Caco-2 (cell line): ENCODE measurements around the gene LRRC8A. TPM values are rescaled to one million over a fixed set of nuclear protein-coding genes. Genes with fewer than 3 reads are reported as not detected.

ENCODE experiments used
- Bru-seq: library from RNA; stranded (reverse); fragments of 400-500 nt; gene quantifications from one replicate; lab custom pipeline; 2021; lab: Mats Ljungman, UMichigan
- BruChase-seq, 2 experiments: library from RNA; stranded (reverse); fragments of 400-500 nt; gene quantifications; one replicate each; lab custom pipeline; 2021; lab: Mats Ljungman, UMichigan
- BruUV-seq: library from RNA; stranded (reverse); fragments of 400-500 nt; replicated peaks from 2 replicates; lab custom pipeline; 2021; lab: Mats Ljungman, UMichigan
- CTCF ChIA-PET: fragments of 300-600 bp; sonication (Branson Sonifier 250); formaldehyde crosslinking; loops from one replicate; lab custom pipeline; 2022; ENCODE audit warnings: antibody characterized with exemption; lab: Charles Lee
- POLR2A ChIA-PET: fragments of 300-600 bp; sonication (Branson Sonifier 250); formaldehyde crosslinking; loops from one replicate; lab custom pipeline; 2022; ENCODE audit warnings: antibody characterized with exemption; lab: Charles Lee
- DNase-seq, 2 experiments: peaks; one replicate each; pipeline versions ENCODE4 v3.0.0 to v3.0.0-alpha.2; 2020 to 2022
- H3K27me3 ChIP-seq: replicated peaks from 2 replicates; pipeline ENCODE4 v1.6.0; 2011; ENCODE audit warnings: low read length; ENCODE audit not compliant: control insufficient read depth, insufficient read depth
- H3K36me3 ChIP-seq: 2 replicates; pipeline ENCODE4 v1.5.1; 2011; ENCODE audit warnings: low read length; ENCODE audit not compliant: control insufficient read depth, insufficient read depth
- H3K4me1 ChIP-seq: fragments of 250-450 bp; sonication (Bioruptor Pico); 2 replicates; pipeline ENCODE4 v1.5.1; 2020; ENCODE audit warnings: mild to moderate bottlenecking
- H3K4me3 ChIP-seq: 2 replicates; pipeline ENCODE4 v1.5.1; 2011; ENCODE audit warnings: low read depth, mild to moderate bottlenecking, control low read depth, low read length
- H3K9me3 ChIP-seq: fragments of 250-450 bp; sonication (Bioruptor Pico); 2 replicates; pipeline ENCODE4 v1.5.1; 2020; ENCODE audit warnings: mild to moderate bottlenecking, moderate library complexity
- H3K27ac Mint-ChIP-seq: one replicate; pipeline ENCODE4 v1.8.0; 2022; ENCODE audit warnings: mixed read lengths; ENCODE audit not compliant: unreplicated experiment
- H3K27me3 Mint-ChIP-seq: one replicate; pipeline ENCODE4 v1.8.0; 2022; ENCODE audit warnings: mixed read lengths; ENCODE audit not compliant: insufficient read depth, unreplicated experiment
- H3K36me3 Mint-ChIP-seq: one replicate; pipeline ENCODE4 v1.8.0; 2022; ENCODE audit warnings: mild to moderate bottlenecking, mixed read lengths; ENCODE audit not compliant: insufficient read depth, unreplicated experiment
- H3K4me1 Mint-ChIP-seq: one replicate; pipeline ENCODE4 v1.8.0; 2022; ENCODE audit warnings: low read depth, mixed read lengths; ENCODE audit not compliant: unreplicated experiment
- H3K4me3 Mint-ChIP-seq: one replicate; pipeline ENCODE4 v1.8.0; 2022; ENCODE audit warnings: mild to moderate bottlenecking, moderate library complexity, mixed read lengths; ENCODE audit not compliant: unreplicated experiment
- H3K9me3 Mint-ChIP-seq: one replicate; pipeline ENCODE4 v1.8.0; 2022; ENCODE audit warnings: mixed read lengths; ENCODE audit not compliant: unreplicated experiment
- CTCF ChIP-seq, 2 experiments: fragments of 200-600 bp in 1 of 2; IDR thresholded peaks; 1 replicate in 1 of 2; 2 replicates in 1 of 2; pipeline versions ENCODE4 v1.5.1 to v1.8.0; 2011 to 2022; ENCODE audit warnings: antibody characterized with exemption in 1 of 2, control low read depth in 1 of 2, inconsistent platforms in 1 of 2, low read depth in 1 of 2, low read length in 1 of 2, mild to moderate bottlenecking in 1 of 2, moderate library complexity in 1 of 2; ENCODE audit not compliant: insufficient read depth in 1 of 2, severe bottlenecking in 1 of 2, unreplicated experiment in 1 of 2
- intact Hi-C: fragments of 100-400 bp; cut with micrococcal nuclease; formaldehyde crosslinking; loops from one replicate; pipeline ENCODE4 v1.10.0; 2022; ENCODE audit not compliant: unreplicated experiment
- long read RNA-seq: library from polyadenylated mRNA; stranded (forward); transcript quantifications from one replicate; pipeline ENCODE4 v2.0.0, GENCODE V29; 2022
- total RNA-seq: library from RNA; stranded (reverse); gene quantifications from 2 replicates; pipeline ENCODE4 v1.2.3, GENCODE V29; 2022

LRRC8A gene
- total RNA-seq = 21.9 and 22.4 TPM in 2 replicates
- Bru-seq, nascent RNA = percentile 57 among the genes with signal in this experiment
- BruChase-seq, experiment 1, labeled RNA remaining after a 2-hour chase = percentile 61 among the genes with signal in this experiment
- BruChase-seq, experiment 2, labeled RNA remaining after a 6-hour chase = percentile 60 among the genes with signal in this experiment
- long read RNA-seq, full-length matches to known transcripts = 39 of 59 reads
- long read RNA-seq, partial matches to known transcripts = 16 of 59 reads
- long read RNA-seq, other reads (novel, unspliced or antisense) = 4 of 59 reads

- Histone ChIP-seq H3K4me1 (peaks cover 16% of the 10 kb centered on the region), H3K4me3 (peak within 1 kb of the TSS; percentile 69), H3K36me3 (peaks cover 2% of the 10 kb centered on the region; the same call in 1 of the 2 replicates), H3K27me3 (no peaks in the 10 kb centered on the region), H3K9me3 (no peaks in the 10 kb centered on the region)
- peak in 1 of 2 experiments; percentile 1 for TF ChIP-seq CTCF (IDR thresholded peaks at IDR 0.05; ENCODE audit: insufficient read depth in 1 of 2, low read depth in 1 of 2, low read length in 1 of 2, severe bottlenecking in 1 of 2, unreplicated experiment in 1 of 2)
- ChIA-PET POLR2A (no interaction called here), CTCF (interaction anchor here (1.0 to 1.7 kb wide), 2 partner anchors 48 to 64 kb away, joined by 3 to 6 read pairs (median 3); partner anchors contain the start of gene ENDOG)
- no TSS peak for BruUV-seq
- H3K27ac Mint-ChIP-seq = peak within 1 kb of the TSS; percentile 96
- intact Hi-C loops = loop anchor here (1.0 to 5.0 kb wide), 3 partner anchors 19 to 65 kb away; partner anchors contain the start of gene ENDOG
- peak within 1 kb of the TSS; percentile 97 for H3K4me3 Mint-ChIP-seq
- H3K9me3 Mint-ChIP-seq = no peaks in the 10 kb centered on the region
- H3K36me3 Mint-ChIP-seq = peaks cover 28% of the 10 kb centered on the region
- DNase-seq = peak; percentile 95 to 97
- no peaks in the 10 kb centered on the region for H3K27me3 Mint-ChIP-seq
- peaks cover 6% of the 10 kb centered on the region for H3K4me1 Mint-ChIP-seq
Measured at GRCh38 chr9:128881884-128882676, at the start of gene LRRC8A, which contains the start of gene KYAT1. Gene LRRC8A, plus strand, starts transcription at chr9:128882133. Its CDS starts 25,032 bp downstream, at chr9:128907165. Gene KYAT1, minus strand, starts transcription at chr9:128881950. Its CDS starts 36,545 bp downstream, at chr9:128845405.

GRCh38 chr9:128833696-128834095 is 48.2 kb upstream of the LRRC8A start:
- Mint-ChIP-seq H3K4me3 (no peak overlapping the region), H3K9me3 (no peaks in the 10 kb centered on the region), H3K36me3 (peaks cover 21% of the 10 kb centered on the region), H3K4me1 (peaks cover 16% of the 10 kb centered on the region), H3K27ac (no peak overlapping the region), H3K27me3 (no peaks in the 10 kb centered on the region)
- H3K4me1 ChIP-seq = peaks cover 16% of the 10 kb centered on the region
- no TSS peak for BruUV-seq
- no peak for TF ChIP-seq CTCF (IDR thresholded peaks at IDR 0.05; ENCODE audit: insufficient read depth in 1 of 2, low read depth in 1 of 2, low read length in 1 of 2, severe bottlenecking in 1 of 2, unreplicated experiment in 1 of 2)
- intact Hi-C loops = no loop called here
- no peak for DNase-seq
- ChIA-PET POLR2A (no interaction called here), CTCF (no interaction called here)
- H3K36me3 ChIP-seq = no peaks in the 10 kb centered on the region; the same call in none of the 2 replicates
- H3K9me3 ChIP-seq = no peaks in the 10 kb centered on the region
- H3K4me3 ChIP-seq = no peak overlapping the region
- H3K27me3 ChIP-seq = no peaks in the 10 kb centered on the region
